Subcutaneous adipose tissue (tissue), 4 donors: ENCODE results near the gene KIF14. TPM values are rescaled to one million over a fixed set of nuclear protein-coding genes. Genes with fewer than 3 reads are reported as not detected.

Experiments
- CTCF ChIP-seq: fragments of 450-650 bp; IDR thresholded peaks from one replicate; pipeline ENCODE4 v1.5.1; 2016; ENCODE audit warnings: low read depth, mild to moderate bottlenecking, control low read depth, antibody characterized with exemption, moderate library complexity
- total RNA-seq, 4 donors: library from RNA; depleted of rRNA; stranded (reverse); fragments of >200 nt; gene quantifications; one replicate each; pipeline ENCODE4 v1.1.0, GENCODE V29; 2016

Gene KIF14
- total RNA-seq = 1 to 10 TPM in 1 of 4 donors, under 1 TPM in 3; under 0.01 to 1.2 (median 0.52) TPM

- TF ChIP-seq CTCF = no peak
These were observed at the start of gene KIF14 for GRCh38 chr1:200620273-200621131. Gene KIF14 (minus strand): TSS chr1:200620751. CDS start chr1:200618723, 2,028 bp downstream.

- no peak for TF ChIP-seq CTCF
These were observed 49.0 kb upstream of the KIF14 start, which contains the start of gene DDX59 for GRCh38 chr1:200669314-200670241. Gene DDX59 (minus strand): TSS chr1:200669907. CDS start chr1:200666740, 3,167 bp downstream.

- TF ChIP-seq CTCF = no peak
These were observed 48.2 kb upstream of the KIF14 start for GRCh38 chr1:200668514-200669313.

GRCh38 chr1:200666309-200666708 is 45.8 kb upstream of the KIF14 start:
- no peak for TF ChIP-seq CTCF

GRCh38 chr1:200665861-200666260 is 45.3 kb upstream of the KIF14 start:
- TF ChIP-seq CTCF = no peak

- TF ChIP-seq CTCF = no peak
These were observed 40.2 kb upstream of the KIF14 start for GRCh38 chr1:200660719-200661118.
